MM.1S (cell line): ENCODE data around the gene PCDH9.

Experiments used
- DNase-seq: peaks from one replicate; pipeline ENCODE4 v3.0.0-alpha.2; 2015
- H2AFZ ChIP-seq: fragments of 300-600 bp; sonication (generic); 2 replicates; pipeline ENCODE4 v1.6.0; 2016; ENCODE audit warnings: antibody characterized with exemption, low read length
- H3F3A ChIP-seq: fragments of 300-600 bp; sonication (generic); 2 replicates; pipeline ENCODE4 v1.6.1; 2016; ENCODE audit warnings: mild to moderate bottlenecking, antibody characterized with exemption, low read length, moderate library complexity, mixed read lengths; ENCODE audit not compliant: insufficient read depth
- H3K27ac ChIP-seq: fragments of 300-600 bp; sonication (generic); 2 replicates; pipeline ENCODE4 v1.5.1; 2016; ENCODE audit warnings: mild to moderate bottlenecking, low read length
- H3K27me3 ChIP-seq: fragments of 300-600 bp; sonication (generic); replicated peaks from 2 replicates; pipeline ENCODE4 v1.6.0; 2016; ENCODE audit warnings: low read length; ENCODE audit not compliant: insufficient read depth
- H3K36me3 ChIP-seq: fragments of 300-600 bp; sonication (generic); replicated peaks from 2 replicates; pipeline ENCODE4 v1.6.1; 2016; ENCODE audit warnings: mild to moderate bottlenecking, low read length, mixed read lengths; ENCODE audit not compliant: insufficient read depth
- H3K4me1 ChIP-seq: fragments of 300-600 bp; sonication (generic); 2 replicates; pipeline ENCODE4 v1.6.1; 2016; ENCODE audit warnings: low read length, mixed read lengths
- H3K4me2 ChIP-seq: fragments of 300-600 bp; sonication (generic); 2 replicates; pipeline ENCODE4 v1.6.0; 2016; ENCODE audit warnings: low read depth, low read length
- H3K4me3 ChIP-seq: fragments of 300-600 bp; sonication (generic); 2 replicates; pipeline ENCODE4 v1.5.1; 2016; ENCODE audit warnings: low read length, mixed read lengths
- H3K79me2 ChIP-seq: fragments of 300-600 bp; sonication (generic); 2 replicates; pipeline ENCODE4 v1.6.1; 2016; ENCODE audit warnings: mixed run types, low read length, mixed read lengths
- H3K9ac ChIP-seq: fragments of 300-600 bp; sonication (generic); 2 replicates; pipeline ENCODE4 v1.6.1; 2016; ENCODE audit warnings: low read length, mixed read lengths
- H3K9me2 ChIP-seq: fragments of 300-600 bp; sonication (generic); replicated peaks from 2 replicates; pipeline ENCODE4 v1.6.1; 2016; ENCODE audit warnings: mild to moderate bottlenecking, low read length, mixed read lengths; ENCODE audit not compliant: insufficient read depth
- H3K9me3 ChIP-seq: fragments of 300-600 bp; sonication (generic); replicated peaks from 2 replicates; pipeline ENCODE4 v1.6.1; 2016; ENCODE audit warnings: mild to moderate bottlenecking, low read length, mixed read lengths; ENCODE audit not compliant: insufficient read depth
- H4K20me1 ChIP-seq: fragments of 300-600 bp; sonication (generic); 2 replicates; pipeline ENCODE4 v1.6.1; 2016; ENCODE audit warnings: mild to moderate bottlenecking, low read length, moderate library complexity, mixed read lengths; ENCODE audit not compliant: insufficient read depth
- EZH2 ChIP-seq: fragments of 300-600 bp; sonication (generic); optimal IDR thresholded peaks from 2 replicates; pipeline ENCODE3; 2017; ENCODE audit warnings: low read depth, mild to moderate bottlenecking, antibody characterized with exemption, low read length, mixed read lengths
- EZH2phosphoT487 ChIP-seq: fragments of 300-600 bp; sonication (generic); IDR thresholded peaks from 2 replicates; pipeline ENCODE4 v1.6.1; 2018; ENCODE audit warnings: antibody characterized with exemption, low read length
- TF ChIP-seq, protein P1 (sequence below): fragments of 300-600 bp; sonication (generic); IDR thresholded peaks from 2 replicates; pipeline ENCODE4 v1.5.1; 2016; ENCODE audit warnings: antibody characterized with exemption, low read length, mixed read lengths

The PCDH9 gene

DNA sequence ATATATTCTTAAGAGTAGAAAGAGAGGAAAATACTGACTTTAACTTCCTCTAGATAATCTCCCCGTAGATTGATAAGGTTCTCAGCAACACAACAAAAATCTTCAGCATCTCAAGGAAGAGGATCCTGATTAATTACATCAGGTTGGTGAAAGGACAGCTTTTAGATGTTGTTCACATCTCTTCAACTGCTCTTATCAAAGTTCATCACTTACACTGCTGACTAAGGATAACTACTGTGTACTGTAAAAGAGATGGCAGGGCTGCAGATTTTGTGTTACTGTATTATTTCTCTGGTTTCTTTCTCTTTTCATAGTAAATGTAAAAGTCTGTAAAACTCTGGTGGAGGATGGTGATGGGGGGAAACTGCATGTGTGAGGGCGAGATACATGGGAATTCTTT, 133.7 kb downstream of the PCDH9 start:
- Histone ChIP-seq H3K79me2 (no peaks in the 10 kb centered on the region), H3K9me2 (no peaks in the 10 kb centered on the region), H2AFZ (no peak overlapping the region), H3K9ac (no peak overlapping the region), H4K20me1 (no peaks in the 10 kb centered on the region), H3K4me1 (no peaks in the 10 kb centered on the region), H3K36me3 (no peaks in the 10 kb centered on the region), H3K9me3 (no peaks in the 10 kb centered on the region), H3F3A (no peaks in the 10 kb centered on the region), H3K4me3 (no peak overlapping the region), H3K27me3 (no peaks in the 10 kb centered on the region), H3K27ac (no peak overlapping the region), H3K4me2 (no peak overlapping the region)
- no peak for DNase-seq
- TF ChIP-seq EZH2phosphoT487 (no peak), EZH2 (no peak)
- TF ChIP-seq, protein P1, sequence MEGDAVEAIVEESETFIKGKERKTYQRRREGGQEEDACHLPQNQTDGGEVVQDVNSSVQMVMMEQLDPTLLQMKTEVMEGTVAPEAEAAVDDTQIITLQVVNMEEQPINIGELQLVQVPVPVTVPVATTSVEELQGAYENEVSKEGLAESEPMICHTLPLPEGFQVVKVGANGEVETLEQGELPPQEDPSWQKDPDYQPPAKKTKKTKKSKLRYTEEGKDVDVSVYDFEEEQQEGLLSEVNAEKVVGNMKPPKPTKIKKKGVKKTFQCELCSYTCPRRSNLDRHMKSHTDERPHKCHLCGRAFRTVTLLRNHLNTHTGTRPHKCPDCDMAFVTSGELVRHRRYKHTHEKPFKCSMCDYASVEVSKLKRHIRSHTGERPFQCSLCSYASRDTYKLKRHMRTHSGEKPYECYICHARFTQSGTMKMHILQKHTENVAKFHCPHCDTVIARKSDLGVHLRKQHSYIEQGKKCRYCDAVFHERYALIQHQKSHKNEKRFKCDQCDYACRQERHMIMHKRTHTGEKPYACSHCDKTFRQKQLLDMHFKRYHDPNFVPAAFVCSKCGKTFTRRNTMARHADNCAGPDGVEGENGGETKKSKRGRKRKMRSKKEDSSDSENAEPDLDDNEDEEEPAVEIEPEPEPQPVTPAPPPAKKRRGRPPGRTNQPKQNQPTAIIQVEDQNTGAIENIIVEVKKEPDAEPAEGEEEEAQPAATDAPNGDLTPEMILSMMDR = no peak

DNA sequence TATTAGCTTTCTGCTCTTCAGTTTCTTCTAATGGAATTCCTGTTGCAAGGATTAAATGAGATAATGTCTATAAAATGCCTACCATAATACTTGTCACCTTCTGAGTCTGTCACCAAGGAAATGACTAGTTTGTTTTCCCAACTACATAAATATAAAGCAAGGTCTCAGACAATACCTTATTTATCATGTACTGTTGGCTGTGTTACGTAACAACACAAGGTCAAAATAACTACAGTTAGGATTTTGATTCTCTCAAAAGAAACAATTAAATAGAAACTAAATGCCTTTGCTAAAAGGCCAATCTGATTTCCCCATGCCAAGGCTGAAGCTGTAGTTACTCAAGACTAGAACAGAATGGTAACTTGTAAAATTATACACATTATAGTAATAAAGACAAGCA, 134.5 kb downstream of the PCDH9 start:
- Histone ChIP-seq H2AFZ (no peak overlapping the region), H3K27ac (no peak overlapping the region), H3K79me2 (no peaks in the 10 kb centered on the region), H3K4me3 (no peak overlapping the region), H3K9ac (no peak overlapping the region), H3K27me3 (no peaks in the 10 kb centered on the region), H3K9me3 (no peaks in the 10 kb centered on the region), H3K4me2 (no peak overlapping the region), H3F3A (no peaks in the 10 kb centered on the region), H3K9me2 (no peaks in the 10 kb centered on the region), H3K4me1 (no peaks in the 10 kb centered on the region), H3K36me3 (no peaks in the 10 kb centered on the region), H4K20me1 (no peaks in the 10 kb centered on the region)
- DNase-seq = no peak
- no peak for TF ChIP-seq EZH2

DNA sequence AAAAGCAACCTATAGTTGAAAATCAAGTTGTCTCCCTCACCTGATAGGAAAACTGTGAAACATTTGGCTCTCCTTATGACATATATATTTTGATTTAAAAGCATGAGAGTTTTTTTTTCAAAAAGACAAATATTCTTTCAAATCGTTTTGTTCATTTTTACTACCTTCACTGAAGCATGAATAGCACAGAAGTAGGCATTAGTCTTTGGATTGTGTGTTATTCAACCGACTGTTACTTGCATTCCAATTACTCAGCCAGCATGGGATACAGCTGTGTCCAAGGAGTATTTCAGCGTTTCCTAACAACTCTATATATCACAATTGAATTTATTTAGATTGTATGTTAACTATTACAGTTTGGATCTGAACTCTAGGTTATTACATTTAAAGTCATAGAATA, 135.2 kb downstream of the PCDH9 start:
- no peak overlapping the region for H3K27ac ChIP-seq

DNA sequence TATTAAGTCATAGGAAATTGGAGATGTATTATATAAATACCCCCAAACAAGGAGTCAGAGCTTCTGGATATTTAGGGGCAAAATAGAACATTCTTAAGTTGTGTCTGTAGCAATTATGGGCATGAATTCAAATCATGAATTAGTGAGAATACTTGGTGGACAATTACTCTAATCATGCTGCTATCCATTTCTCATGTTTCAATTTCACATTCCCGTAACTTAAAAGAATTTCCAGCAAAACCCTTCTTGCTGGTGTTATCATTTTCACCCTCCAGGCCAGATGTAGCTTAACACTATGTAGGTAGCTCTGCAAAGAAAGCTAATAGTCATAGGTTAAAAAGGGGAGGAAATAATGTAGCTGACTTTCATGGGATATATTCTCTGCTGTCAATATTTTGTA, 136.1 kb downstream of the PCDH9 start:
- H3K9ac ChIP-seq = no peak overlapping the region
- H3K4me3 ChIP-seq = no peak overlapping the region
- DNase-seq = no peak
- H3K27ac ChIP-seq = no peak overlapping the region
- no peak overlapping the region for H3K4me2 ChIP-seq
- H3K4me1 ChIP-seq = no peaks in the 10 kb centered on the region
- H3K36me3 ChIP-seq = no peaks in the 10 kb centered on the region
- H3K27me3 ChIP-seq = no peaks in the 10 kb centered on the region
- H4K20me1 ChIP-seq = no peaks in the 10 kb centered on the region
- H3K9me3 ChIP-seq = no peaks in the 10 kb centered on the region
- no peaks in the 10 kb centered on the region for H3F3A ChIP-seq
- no peak for TF ChIP-seq EZH2
- TF ChIP-seq EZH2phosphoT487 = no peak
- TF ChIP-seq, protein P1 = no peak
- no peak overlapping the region for H2AFZ ChIP-seq
- no peaks in the 10 kb centered on the region for H3K9me2 ChIP-seq
- H3K79me2 ChIP-seq = no peaks in the 10 kb centered on the region

More for the DNA sequence above, 135.2 kb downstream of the PCDH9 start:
- H3K4me1 ChIP-seq = no peaks in the 10 kb centered on the region
- H4K20me1 ChIP-seq = no peaks in the 10 kb centered on the region
- H3K79me2 ChIP-seq = no peaks in the 10 kb centered on the region
- H3K9ac ChIP-seq = no peak overlapping the region
- H3F3A ChIP-seq = no peaks in the 10 kb centered on the region
- no peaks in the 10 kb centered on the region for H3K9me3 ChIP-seq
- no peaks in the 10 kb centered on the region for H3K9me2 ChIP-seq
- no peaks in the 10 kb centered on the region for H3K36me3 ChIP-seq
- TF ChIP-seq, protein P1 = no peak
- TF ChIP-seq EZH2phosphoT487 (no peak), EZH2 (no peak)
- no peak overlapping the region for H2AFZ ChIP-seq
- H3K27me3 ChIP-seq = no peaks in the 10 kb centered on the region
- no peak overlapping the region for H3K4me2 ChIP-seq
- DNase-seq = no peak
- no peak overlapping the region for H3K4me3 ChIP-seq
